Muscle of leg (tissue), 11 donors: ENCODE results near the gene FXYD4. TPM values are rescaled to one million over a fixed set of nuclear protein-coding genes. Genes with fewer than 3 reads are reported as not detected.
"Not testable (repeated sequence)": the region's sequence is repeated elsewhere in the genome, so short reads cannot be mapped to it uniquely, and the experiment has no call there.

Experiments
- DNase-seq: peaks from one replicate; pipeline ENCODE4 v3.0.0; 2013
- H3K27ac ChIP-seq: one replicate; pipeline ENCODE4 v1.5.1; 2013; ENCODE audit warnings: mild to moderate bottlenecking, low read length, control low read depth
- H3K27me3 ChIP-seq: one replicate; pipeline ENCODE4 v1.6.1; 2013; ENCODE audit warnings: low read length; ENCODE audit not compliant: control insufficient read depth, insufficient read depth
- H3K36me3 ChIP-seq: one replicate; pipeline ENCODE4 v1.6.1; 2013; ENCODE audit warnings: low read length; ENCODE audit not compliant: control insufficient read depth, insufficient read depth
- H3K4me1 ChIP-seq: one replicate; pipeline ENCODE4 v1.6.1; 2013; ENCODE audit warnings: low read length; ENCODE audit not compliant: control insufficient read depth, insufficient read depth
- H3K4me3 ChIP-seq: one replicate; pipeline ENCODE4 v1.5.1; 2013; ENCODE audit warnings: low read length, control low read depth
- H3K9me3 ChIP-seq: replicated peaks from 2 replicates; pipeline ENCODE4 v1.6.1; 2013; ENCODE audit warnings: low read depth, low read length; ENCODE audit not compliant: control insufficient read depth
- WGBS: methylation state at CpG from one replicate; pipeline ENCODE4 v1.1.5; 2013; ENCODE audit warnings: missing lambda C conversion rate; ENCODE audit not compliant: insufficient coverage; 5-methylcytosine and 5-hydroxymethylcytosine counted together
- polyA plus RNA-seq, 8 donors: library from polyadenylated mRNA; unstranded; fragments of 120-200 nt; gene quantifications; one replicate each; pipeline versions ENCODE4 v1.2.1 to v1.2.3, GENCODE V29; 2013; ENCODE audit warnings: inconsistent platforms in 1 of 8, low replicate concordance in 1 of 8; ENCODE audit not compliant: insufficient read length in 8 of 8, insufficient read depth in 1 of 8
- total RNA-seq: library from RNA; stranded (reverse); fragments of 120-200 nt; gene quantifications from one replicate; pipeline ENCODE4 v1.2.4, GENCODE V29; 2013

Gene FXYD4
- total and polyA plus RNA-seq, 9 donors = 0.44 to 2.6 (median 0.69) TPM

- no peak overlapping the region for H3K4me3 ChIP-seq
- H3K4me1 ChIP-seq = peaks cover 13% of the 10 kb centered on the region
Observed at GRCh38 chr10:43391496-43391895, 20.1 kb downstream of the FXYD4 start.

DNA sequence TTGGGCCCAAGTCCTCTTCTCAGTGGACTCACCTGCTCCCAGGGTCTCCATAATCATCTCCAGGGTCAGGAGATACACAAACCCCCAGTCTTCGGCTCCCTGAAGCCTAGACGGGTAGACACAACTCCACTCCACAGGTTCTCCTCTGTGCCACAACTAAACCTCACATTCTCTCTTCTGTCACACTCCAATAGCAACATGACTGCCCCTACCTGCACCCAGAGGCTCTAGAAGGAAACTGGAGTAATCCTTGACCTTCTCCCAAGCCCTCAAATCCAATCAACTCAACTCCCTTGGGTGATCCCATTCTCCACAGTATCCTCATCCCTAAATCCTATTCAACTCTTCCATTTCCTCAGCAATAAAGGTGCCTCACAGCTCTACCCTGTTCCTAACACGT lies 21.3 kb downstream of the FXYD4 start:
- no peaks in the 10 kb centered on the region for H3K9me3 ChIP-seq
- H3K4me1 ChIP-seq = peaks cover 13% of the 10 kb centered on the region
- no peak overlapping the region for H3K27ac ChIP-seq
- no peak for DNase-seq
- WGBS = 78% methylated on average over 2 of the region's 3 CpGs
- H3K27me3 ChIP-seq = no peaks in the 10 kb centered on the region
- H3K4me3 ChIP-seq = no peak overlapping the region
- peaks cover 57% of the 10 kb centered on the region for H3K36me3 ChIP-seq

More at GRCh38 chr10:43391496-43391895, 20.1 kb downstream of the FXYD4 start:
- H3K27ac ChIP-seq = no peak overlapping the region
- H3K27me3 ChIP-seq = no peaks in the 10 kb centered on the region
- no peaks in the 10 kb centered on the region for H3K9me3 ChIP-seq
- 79% methylated on average over 4 of the region's 6 CpGs for WGBS
- H3K36me3 ChIP-seq = peaks cover 69% of the 10 kb centered on the region
- DNase-seq = no peak

DNA sequence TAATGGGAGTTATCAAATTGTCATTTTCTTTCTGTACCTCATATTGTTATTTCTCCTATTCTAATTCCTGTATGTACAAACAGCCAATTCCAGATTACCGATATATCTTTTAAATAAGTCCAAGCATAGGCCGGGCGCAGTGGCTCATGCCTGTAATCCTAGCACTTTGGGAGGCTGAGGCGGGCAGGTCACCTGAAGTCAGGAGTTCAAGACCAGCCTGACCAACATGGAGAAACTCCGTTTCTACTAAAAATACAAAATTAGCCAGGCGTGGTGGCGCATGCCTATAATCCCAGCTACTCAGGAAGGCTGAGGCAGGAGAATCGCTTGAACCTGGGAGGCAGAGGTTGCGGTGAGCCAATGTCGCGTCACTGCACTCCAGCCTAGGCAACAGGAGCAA lies 21.8 kb downstream of the FXYD4 start:
- H3K9me3 ChIP-seq, H3K27ac ChIP-seq, H3K4me3 ChIP-seq, H3K27me3 ChIP-seq, DNase-seq: not testable (repeated sequence)
- WGBS = 98% methylated on average over 6 of the region's 11 CpGs
- Histone ChIP-seq H3K36me3 (peaks cover 54% of the 10 kb centered on the region), H3K4me1 (peaks cover 17% of the 10 kb centered on the region)

DNA sequence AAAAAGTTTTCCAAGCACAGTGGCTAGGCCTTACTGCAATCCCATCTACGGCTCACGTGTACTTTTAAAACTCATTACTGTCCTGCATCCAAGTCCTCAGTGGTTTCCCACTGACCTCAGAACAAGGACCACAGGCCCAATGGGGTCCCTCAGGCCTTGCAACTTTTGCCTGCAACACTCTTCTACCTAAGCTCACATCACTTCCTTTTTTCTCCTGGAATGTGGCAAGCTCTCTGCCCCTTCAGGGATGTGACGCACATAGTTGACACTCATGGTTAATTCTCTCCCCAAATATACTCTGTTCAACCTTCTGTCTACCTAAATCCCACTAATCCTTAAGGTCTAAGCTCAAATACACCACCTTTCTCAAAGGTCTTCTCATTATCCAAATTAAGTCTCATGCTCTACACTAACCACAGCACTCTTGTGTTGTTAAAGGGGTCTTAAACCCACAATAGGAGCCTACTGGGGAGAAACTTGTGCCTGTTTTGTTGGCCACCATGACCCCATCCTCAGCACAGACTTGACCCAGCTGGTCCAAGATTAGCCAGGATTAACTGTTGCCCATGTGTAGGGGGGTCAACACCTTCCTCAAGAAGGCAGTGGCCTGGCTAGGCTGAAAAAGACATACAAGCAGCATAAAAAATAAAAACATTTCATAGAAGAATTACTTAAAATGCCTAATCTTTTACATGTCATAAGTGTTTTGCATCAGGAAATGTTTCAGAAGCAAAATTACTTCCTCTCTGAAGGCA lies 22.3 kb downstream of the FXYD4 start:
- Histone ChIP-seq H3K4me3 (no peak overlapping the region), H3K36me3 (peaks cover 51% of the 10 kb centered on the region), H3K27ac (no peak overlapping the region), H3K4me1 (peaks cover 22% of the 10 kb centered on the region), H3K9me3 (no peaks in the 10 kb centered on the region), H3K27me3 (no peaks in the 10 kb centered on the region)
- no peak for DNase-seq
- WGBS = 73% methylated on average over 3 of the region's 3 CpGs

DNA sequence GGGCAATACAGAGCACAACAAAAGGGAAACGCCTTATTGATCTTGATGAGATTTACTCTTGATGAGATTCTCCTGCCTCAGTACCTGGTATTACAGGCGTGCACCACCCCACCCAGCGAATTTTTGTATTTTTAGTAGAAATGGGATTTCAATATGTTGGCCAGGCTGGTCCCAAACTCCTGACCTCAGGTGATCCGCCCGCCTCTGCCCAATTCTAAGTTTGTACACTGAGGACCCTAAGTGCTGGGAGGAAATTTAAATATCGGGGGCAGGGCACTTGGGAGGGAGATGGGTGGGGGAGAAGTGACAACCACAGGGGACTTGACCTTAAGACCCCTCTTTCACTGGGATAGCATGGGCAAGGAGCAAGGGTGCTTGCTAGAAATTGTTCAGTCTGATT lies 23.4 kb downstream of the FXYD4 start:
- H3K4me3 ChIP-seq = no peak overlapping the region
- WGBS = 100% methylated on average over 2 of the region's 6 CpGs
- DNase-seq = no peak
- H3K27ac ChIP-seq = no peak overlapping the region
- H3K27me3 ChIP-seq = no peaks in the 10 kb centered on the region
- no peaks in the 10 kb centered on the region for H3K9me3 ChIP-seq
- peaks cover 22% of the 10 kb centered on the region for H3K4me1 ChIP-seq
- peaks cover 48% of the 10 kb centered on the region for H3K36me3 ChIP-seq

DNA sequence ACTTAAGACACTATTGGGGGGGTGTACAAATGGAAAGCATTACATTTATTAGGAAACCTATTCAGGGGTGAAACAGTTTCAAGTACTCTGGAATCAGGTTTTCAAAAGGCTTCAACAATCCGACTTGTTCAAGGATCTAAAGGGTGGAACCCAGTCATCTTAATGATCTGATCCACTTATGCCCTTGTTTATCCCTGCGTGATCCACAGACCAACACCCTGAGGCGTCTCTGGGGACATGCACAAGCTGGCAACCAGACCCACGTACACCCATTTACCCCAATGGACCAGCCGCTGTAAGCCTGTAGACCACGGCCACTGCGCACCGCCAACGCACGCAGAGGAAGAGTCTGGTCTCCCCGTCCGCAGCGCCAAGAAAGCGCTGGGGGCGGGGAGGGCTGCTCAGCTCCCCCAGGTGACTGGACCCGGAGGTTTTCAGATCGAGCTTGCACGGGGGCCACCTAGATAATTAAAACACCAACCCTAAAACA lies 24.2 kb downstream of the FXYD4 start:
- H3K36me3 ChIP-seq = peaks cover 40% of the 10 kb centered on the region
- DNase-seq = peak; percentile 34
- no peaks in the 10 kb centered on the region for H3K27me3 ChIP-seq
- 9% methylated on average over 8 of the region's 18 CpGs for WGBS
- H3K4me1 ChIP-seq = peaks cover 22% of the 10 kb centered on the region
- no peaks in the 10 kb centered on the region for H3K9me3 ChIP-seq
- H3K4me3 ChIP-seq = peak overlapping the region; percentile 77
- peak overlapping the region; percentile 92 for H3K27ac ChIP-seq

- no peaks in the 10 kb centered on the region for H3K27me3 ChIP-seq
- H3K9me3 ChIP-seq = no peaks in the 10 kb centered on the region
- H3K4me3 ChIP-seq = peak overlapping the region; percentile 77
- peak overlapping the region; percentile 94 for H3K27ac ChIP-seq
- peak; percentile 87 for DNase-seq
- WGBS = under 1% methylated on average over 54 of the region's 71 CpGs
- H3K4me1 ChIP-seq = peaks cover 22% of the 10 kb centered on the region
- H3K36me3 ChIP-seq = peaks cover 34% of the 10 kb centered on the region
Observed at GRCh38 chr10:43396061-43396927, 24.9 kb downstream of the FXYD4 start.

DNA sequence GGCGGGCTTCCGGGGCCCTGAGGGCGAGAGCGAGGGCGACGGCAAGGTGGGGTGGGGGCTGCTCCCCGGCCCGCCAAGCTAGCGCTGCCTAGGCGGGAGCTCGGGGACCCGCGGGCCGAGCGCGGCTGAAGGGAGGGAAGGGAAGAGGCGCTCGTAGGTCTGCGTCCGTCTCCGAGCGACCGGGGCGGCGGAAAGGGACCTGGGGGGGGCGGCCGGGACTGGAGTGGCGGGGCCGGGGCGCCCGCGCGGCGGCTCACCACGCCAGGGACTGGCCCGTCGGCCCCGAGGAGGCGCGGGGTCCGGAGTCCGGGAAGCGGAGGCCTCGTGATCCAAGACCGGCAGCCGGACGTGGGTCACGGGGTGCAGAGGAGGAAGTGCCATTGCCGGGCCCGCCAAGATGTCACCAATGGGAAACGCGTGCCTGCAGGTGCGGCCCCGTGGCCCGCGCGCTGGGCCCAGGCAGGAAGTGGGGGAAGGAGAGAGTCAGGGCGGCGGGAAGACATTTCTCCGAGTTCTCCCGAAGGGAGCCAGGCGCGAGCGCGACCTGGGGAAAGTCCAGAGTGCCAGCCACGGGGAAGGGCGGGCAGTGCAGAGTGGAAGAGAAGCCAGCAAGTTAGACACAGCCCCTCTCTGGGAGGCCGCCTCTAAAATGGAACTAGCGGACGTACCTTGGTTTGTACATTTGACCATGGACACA lies 25.6 kb downstream of the FXYD4 start:
- Histone ChIP-seq H3K4me3 (peak overlapping the region; percentile 61), H3K27ac (peak overlapping the region; percentile 94), H3K36me3 (peaks cover 26% of the 10 kb centered on the region), H3K4me1 (peaks cover 26% of the 10 kb centered on the region), H3K27me3 (no peaks in the 10 kb centered on the region), H3K9me3 (no peaks in the 10 kb centered on the region)
- WGBS = under 1% methylated on average over 66 of the region's 70 CpGs
- peak; percentile 92 for DNase-seq

- Histone ChIP-seq H3K9me3 (no peaks in the 10 kb centered on the region), H3K27me3 (no peaks in the 10 kb centered on the region), H3K4me1 (peaks cover 26% of the 10 kb centered on the region), H3K36me3 (peaks cover 10% of the 10 kb centered on the region), H3K27ac (no peak overlapping the region), H3K4me3 (no peak overlapping the region)
- DNase-seq = no peak
- 88% methylated on average over 1 of the region's 2 CpGs for WGBS
Observed at GRCh38 chr10:43398939-43399319, 27.5 kb downstream of the FXYD4 start.
